Fibroblast of lung (primary cell): Measurements from ENCODE around the gene ANKRD33. TPM values are rescaled to one million over a fixed set of nuclear protein-coding genes. Genes with fewer than 3 reads are reported as not detected.

Experiments
- DNase-seq, 2 donors: peaks; one replicate each; pipeline versions ENCODE4 v3.0.0 to v3.0.0-alpha.2; 2010; ENCODE audit warnings: low read depth in 2 of 2
- H2AFZ ChIP-seq: 2 replicates; pipeline ENCODE4 v1.5.1; 2012; ENCODE audit warnings: low read length, control low read depth, inconsistent platforms
- H3K27ac ChIP-seq: 2 replicates; pipeline ENCODE4 v1.5.1; 2011; ENCODE audit warnings: low read length, control low read depth; ENCODE audit not compliant: insufficient read depth
- H3K27me3 ChIP-seq: 2 replicates; pipeline ENCODE4 v1.5.1; 2011; ENCODE audit warnings: mild to moderate bottlenecking, low read length; ENCODE audit not compliant: control insufficient read depth, insufficient read depth
- H3K36me3 ChIP-seq: 2 replicates; pipeline ENCODE4 v1.5.1; 2011; ENCODE audit warnings: low read length; ENCODE audit not compliant: control insufficient read depth, insufficient read depth
- H3K4me1 ChIP-seq: 2 replicates; pipeline ENCODE4 v1.5.1; 2011; ENCODE audit warnings: low read length; ENCODE audit not compliant: control insufficient read depth, insufficient read depth; ENCODE audit errors: extremely low read depth
- H3K4me2 ChIP-seq: 2 replicates; pipeline ENCODE4 v1.5.1; 2011; ENCODE audit warnings: low read length, control low read depth; ENCODE audit not compliant: insufficient read depth; ENCODE audit errors: extremely low read depth
- H3K4me3 ChIP-seq, 4 experiments: fragments of 200-600 bp in 1 of 4; sonication (generic) in 1 of 4; replicated peaks in 1 of 4; 2 replicates each; pipeline ENCODE4 v1.5.1; 2011 to 2016; ENCODE audit warnings: low read length in 4 of 4, low read depth in 3 of 4, mild to moderate bottlenecking in 3 of 4, control low read depth in 2 of 4, inconsistent platforms in 1 of 4, mixed read lengths in 1 of 4; ENCODE audit not compliant: insufficient read depth in 1 of 4; ENCODE audit errors: control extremely low read depth in 1 of 4
- H3K79me2 ChIP-seq: 2 replicates; pipeline ENCODE4 v1.5.1; 2012; ENCODE audit warnings: mild to moderate bottlenecking, low read length, inconsistent platforms; ENCODE audit not compliant: control insufficient read depth, insufficient read depth
- H3K9ac ChIP-seq: 2 replicates; pipeline ENCODE4 v1.5.1; 2011; ENCODE audit warnings: mild to moderate bottlenecking, low read length, control low read depth; ENCODE audit not compliant: insufficient read depth
- H3K9me3 ChIP-seq: 2 replicates; pipeline ENCODE4 v1.5.1; 2012; ENCODE audit warnings: low read depth, low read length; ENCODE audit not compliant: control insufficient read depth, insufficient read depth
- H4K20me1 ChIP-seq: 2 replicates; pipeline ENCODE4 v1.5.1; 2011; ENCODE audit warnings: low read length; ENCODE audit not compliant: control insufficient read depth, insufficient read depth; ENCODE audit errors: extremely low read depth
- EZH2 ChIP-seq: IDR thresholded peaks from 2 replicates; pipeline ENCODE4 v1.5.1; 2012; ENCODE audit warnings: low read length, control low read depth, mild to moderate bottlenecking; ENCODE audit errors: missing control alignments
- polyA plus RNA-seq, 2 donors: library from polyadenylated mRNA; depleted of rRNA in 1 of 2; stranded (reverse) in 1 of 2; unstranded in 1 of 2; fragments of >200 nt; gene quantifications; 2 replicates each; pipeline ENCODE4 v1.2.1, GENCODE V29; 2011 to 2012; ENCODE audit warnings: missing spikeins in 1 of 2
- total RNA-seq: library from RNA; depleted of rRNA; stranded (reverse); fragments of >200 nt; gene quantifications from 2 replicates; pipeline ENCODE4 v1.2.1, GENCODE V29; 2014
- TF ChIP-seq, protein P1 (sequence below), 2 donors: IDR thresholded peaks in 1 of 2; conservative IDR thresholded peaks in 1 of 2; 1 replicate in 1 of 2; 2 replicates in 1 of 2; pipeline ENCODE4 v1.5.1; 2011 to 2012; ENCODE audit warnings: low read length in 2 of 2, control low read depth in 1 of 2, inconsistent platforms in 1 of 2, low read depth in 1 of 2, mild to moderate bottlenecking in 1 of 2

The ANKRD33 gene
- total and polyA plus RNA-seq, 2 donors (not counting 1 experiment from before 2014, with no cell fraction given) = under 0.01 TPM; not detected in 1

DNA sequence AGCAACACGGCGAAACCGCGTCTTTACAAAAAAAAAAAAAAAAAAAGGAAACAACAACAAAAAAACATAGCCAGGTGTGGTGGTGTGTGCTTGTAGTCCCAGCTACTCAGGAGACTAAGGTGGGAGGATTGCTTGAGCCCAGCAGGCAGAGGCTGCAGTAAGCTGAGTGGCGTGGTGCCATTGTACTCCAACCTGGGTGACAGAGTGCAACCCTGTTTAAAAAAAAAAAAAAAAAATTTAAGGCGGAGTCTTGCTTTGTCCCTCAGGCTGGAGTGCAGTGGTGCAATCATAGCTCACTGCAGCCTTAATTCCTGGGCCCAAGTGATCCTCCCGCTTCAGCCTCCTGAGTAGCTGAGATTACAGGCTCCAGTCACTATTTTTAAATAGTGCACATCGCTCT is 21.1 kb upstream of the ANKRD33 start:
- Histone ChIP-seq H3K79me2 (no peaks in the 10 kb centered on the region), H3K4me1 (peaks cover 2% of the 10 kb centered on the region), H2AFZ (no peak overlapping the region), H3K36me3 (no peaks in the 10 kb centered on the region), H3K4me3 (no peak overlapping the region), H3K27me3 (peaks cover 39% of the 10 kb centered on the region), H3K9me3 (no peaks in the 10 kb centered on the region), H3K4me2 (no peak overlapping the region), H3K27ac (no peak overlapping the region), H3K9ac (no peak overlapping the region), H4K20me1 (no peaks in the 10 kb centered on the region)
- DNase-seq = no peak
- TF ChIP-seq, protein P1, sequence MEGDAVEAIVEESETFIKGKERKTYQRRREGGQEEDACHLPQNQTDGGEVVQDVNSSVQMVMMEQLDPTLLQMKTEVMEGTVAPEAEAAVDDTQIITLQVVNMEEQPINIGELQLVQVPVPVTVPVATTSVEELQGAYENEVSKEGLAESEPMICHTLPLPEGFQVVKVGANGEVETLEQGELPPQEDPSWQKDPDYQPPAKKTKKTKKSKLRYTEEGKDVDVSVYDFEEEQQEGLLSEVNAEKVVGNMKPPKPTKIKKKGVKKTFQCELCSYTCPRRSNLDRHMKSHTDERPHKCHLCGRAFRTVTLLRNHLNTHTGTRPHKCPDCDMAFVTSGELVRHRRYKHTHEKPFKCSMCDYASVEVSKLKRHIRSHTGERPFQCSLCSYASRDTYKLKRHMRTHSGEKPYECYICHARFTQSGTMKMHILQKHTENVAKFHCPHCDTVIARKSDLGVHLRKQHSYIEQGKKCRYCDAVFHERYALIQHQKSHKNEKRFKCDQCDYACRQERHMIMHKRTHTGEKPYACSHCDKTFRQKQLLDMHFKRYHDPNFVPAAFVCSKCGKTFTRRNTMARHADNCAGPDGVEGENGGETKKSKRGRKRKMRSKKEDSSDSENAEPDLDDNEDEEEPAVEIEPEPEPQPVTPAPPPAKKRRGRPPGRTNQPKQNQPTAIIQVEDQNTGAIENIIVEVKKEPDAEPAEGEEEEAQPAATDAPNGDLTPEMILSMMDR (conservative IDR thresholded peaks at IDR 0.05 in 1 of 2, IDR thresholded peaks at IDR 0.05 in 1 of 2; ENCODE audit: low read depth in 1 of 2, low read length in 2 of 2) = no peak
- no peak for TF ChIP-seq EZH2

DNA sequence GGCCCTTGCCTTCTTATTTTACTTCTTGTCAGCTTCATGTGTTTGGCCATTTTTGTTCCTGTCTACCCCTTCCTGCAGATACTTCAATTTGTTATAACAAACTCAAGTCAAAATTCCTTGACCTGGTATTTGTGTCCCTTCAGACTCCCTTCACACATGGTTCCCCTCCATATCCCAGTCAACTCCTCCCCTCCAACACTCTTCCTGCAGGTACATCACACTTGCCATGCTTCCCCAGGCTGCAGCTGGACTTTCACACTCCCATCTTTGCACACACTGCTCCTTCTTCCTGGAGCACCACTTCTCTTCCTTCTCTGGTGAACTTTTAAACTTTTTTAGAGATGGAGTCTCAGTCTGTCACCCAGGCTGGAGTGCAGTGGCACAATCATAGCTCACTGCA is 20.5 kb upstream of the ANKRD33 start:
- Histone ChIP-seq H3K9me3 (no peaks in the 10 kb centered on the region), H3K4me2 (no peak overlapping the region), H2AFZ (no peak overlapping the region), H3K79me2 (no peaks in the 10 kb centered on the region), H3K36me3 (no peaks in the 10 kb centered on the region), H3K27ac (no peak overlapping the region), H3K4me1 (peaks cover 2% of the 10 kb centered on the region), H3K4me3 (no peak overlapping the region), H4K20me1 (no peaks in the 10 kb centered on the region), H3K9ac (no peak overlapping the region), H3K27me3 (peaks cover 33% of the 10 kb centered on the region)
- no peak for TF ChIP-seq EZH2
- TF ChIP-seq, protein P1 (conservative IDR thresholded peaks at IDR 0.05 in 1 of 2, IDR thresholded peaks at IDR 0.05 in 1 of 2; ENCODE audit: low read depth in 1 of 2, low read length in 2 of 2) = no peak
- DNase-seq = no peak

DNA sequence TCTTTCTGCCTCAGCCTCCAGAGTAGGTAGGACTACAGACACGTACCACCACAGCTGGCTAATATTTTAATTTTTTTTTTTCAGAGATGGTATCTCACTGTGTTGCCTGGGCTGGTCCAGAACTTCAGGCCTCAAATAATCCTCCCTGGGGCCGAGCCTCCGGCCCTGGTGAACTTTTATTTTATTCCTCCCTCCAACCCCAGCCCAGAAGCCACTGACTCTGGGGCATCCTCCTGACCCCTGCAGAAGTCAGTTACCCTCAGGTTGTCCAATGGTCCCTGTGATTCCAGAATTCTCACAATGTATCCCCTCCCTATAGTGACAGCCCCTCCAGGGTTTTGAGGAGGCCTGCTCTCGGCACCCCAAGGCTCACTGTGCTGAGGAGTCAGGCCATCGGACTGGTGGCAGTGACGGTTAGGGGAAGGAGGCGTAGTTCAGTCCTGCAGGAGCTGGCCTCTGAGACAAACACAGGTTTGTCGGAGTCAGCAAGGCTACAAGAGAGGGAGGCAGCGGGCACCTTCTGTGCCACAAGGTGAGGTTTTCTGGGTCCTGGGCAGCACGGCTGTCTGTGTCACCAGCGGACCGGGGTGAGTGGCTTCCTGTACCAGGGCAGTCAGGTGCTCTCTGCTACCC is 20.0 kb upstream of the ANKRD33 start:
- DNase-seq = no peak
- peaks cover 32% of the 10 kb centered on the region for H3K27me3 ChIP-seq
- no peak overlapping the region for H3K4me2 ChIP-seq
- H3K79me2 ChIP-seq = no peaks in the 10 kb centered on the region
- H3K4me3 ChIP-seq = no peak overlapping the region
- no peak overlapping the region for H2AFZ ChIP-seq
- peaks cover 2% of the 10 kb centered on the region for H3K4me1 ChIP-seq
- no peaks in the 10 kb centered on the region for H3K9me3 ChIP-seq
- H3K36me3 ChIP-seq = no peaks in the 10 kb centered on the region
- H3K9ac ChIP-seq = no peak overlapping the region
- no peak for TF ChIP-seq EZH2
- TF ChIP-seq, protein P1 (conservative IDR thresholded peaks at IDR 0.05 in 1 of 2, IDR thresholded peaks at IDR 0.05 in 1 of 2; ENCODE audit: low read depth in 1 of 2, low read length in 2 of 2) = no peak
- no peaks in the 10 kb centered on the region for H4K20me1 ChIP-seq
- no peak overlapping the region for H3K27ac ChIP-seq
